Choroid plexus epithelial cell (primary cell): ENCODE data around the gene PARM1.

Source experiments
- DNase-seq: peaks from one replicate; pipeline ENCODE4 v3.0.0-alpha.2; 2010; ENCODE audit warnings: low read depth
- H3K4me3 ChIP-seq: 2 replicates; pipeline ENCODE4 v1.5.1; 2011; ENCODE audit warnings: low read depth, mild to moderate bottlenecking, control low read depth, low read length, moderate library complexity
- TF ChIP-seq, protein P1 (sequence below): conservative IDR thresholded peaks from 2 replicates; pipeline ENCODE4 v1.5.1; 2011; ENCODE audit warnings: low read depth, mild to moderate bottlenecking, control low read depth, inconsistent platforms, low read length, moderate library complexity

PARM1 gene

DNA sequence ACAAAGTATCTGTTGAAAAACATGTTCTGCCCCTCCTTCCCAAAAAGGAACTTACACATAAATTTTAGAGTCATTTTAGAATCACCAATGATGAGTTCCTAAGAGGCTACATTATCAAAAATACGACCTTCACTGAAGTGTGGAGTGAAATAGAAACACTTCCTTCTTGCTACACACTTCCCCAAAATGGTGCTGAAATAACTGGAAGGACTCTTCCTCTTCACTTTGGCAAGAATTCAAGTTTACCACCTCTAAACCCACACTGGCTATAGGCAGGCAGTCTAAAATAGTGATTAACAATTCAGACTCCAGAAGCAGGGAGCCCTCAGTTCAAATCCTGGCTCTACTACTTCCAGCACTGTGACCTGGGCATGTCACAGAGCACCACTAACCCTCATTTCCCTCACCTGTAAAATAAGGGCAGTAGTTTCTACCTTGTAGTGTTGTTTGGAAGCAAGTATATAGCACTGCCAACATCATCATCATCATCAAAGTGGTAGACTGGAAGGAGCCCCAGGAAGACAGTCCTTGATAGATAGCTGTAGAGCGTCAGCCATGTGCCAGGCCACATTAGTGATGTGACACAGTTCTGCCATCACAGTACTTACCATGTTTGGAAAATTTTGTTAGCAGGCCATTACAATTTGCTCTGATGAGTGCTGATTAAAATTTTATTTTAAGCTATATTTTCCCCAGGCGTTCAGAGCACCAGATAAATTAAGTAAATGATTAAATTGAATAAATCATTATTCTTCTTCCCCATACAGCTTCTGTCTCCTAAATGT is 103.3 kb downstream of the PARM1 start:
- TF ChIP-seq, protein P1, sequence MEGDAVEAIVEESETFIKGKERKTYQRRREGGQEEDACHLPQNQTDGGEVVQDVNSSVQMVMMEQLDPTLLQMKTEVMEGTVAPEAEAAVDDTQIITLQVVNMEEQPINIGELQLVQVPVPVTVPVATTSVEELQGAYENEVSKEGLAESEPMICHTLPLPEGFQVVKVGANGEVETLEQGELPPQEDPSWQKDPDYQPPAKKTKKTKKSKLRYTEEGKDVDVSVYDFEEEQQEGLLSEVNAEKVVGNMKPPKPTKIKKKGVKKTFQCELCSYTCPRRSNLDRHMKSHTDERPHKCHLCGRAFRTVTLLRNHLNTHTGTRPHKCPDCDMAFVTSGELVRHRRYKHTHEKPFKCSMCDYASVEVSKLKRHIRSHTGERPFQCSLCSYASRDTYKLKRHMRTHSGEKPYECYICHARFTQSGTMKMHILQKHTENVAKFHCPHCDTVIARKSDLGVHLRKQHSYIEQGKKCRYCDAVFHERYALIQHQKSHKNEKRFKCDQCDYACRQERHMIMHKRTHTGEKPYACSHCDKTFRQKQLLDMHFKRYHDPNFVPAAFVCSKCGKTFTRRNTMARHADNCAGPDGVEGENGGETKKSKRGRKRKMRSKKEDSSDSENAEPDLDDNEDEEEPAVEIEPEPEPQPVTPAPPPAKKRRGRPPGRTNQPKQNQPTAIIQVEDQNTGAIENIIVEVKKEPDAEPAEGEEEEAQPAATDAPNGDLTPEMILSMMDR: no peak
- DNase-seq: no peak
- H3K4me3 ChIP-seq: no peak overlapping the region

DNA sequence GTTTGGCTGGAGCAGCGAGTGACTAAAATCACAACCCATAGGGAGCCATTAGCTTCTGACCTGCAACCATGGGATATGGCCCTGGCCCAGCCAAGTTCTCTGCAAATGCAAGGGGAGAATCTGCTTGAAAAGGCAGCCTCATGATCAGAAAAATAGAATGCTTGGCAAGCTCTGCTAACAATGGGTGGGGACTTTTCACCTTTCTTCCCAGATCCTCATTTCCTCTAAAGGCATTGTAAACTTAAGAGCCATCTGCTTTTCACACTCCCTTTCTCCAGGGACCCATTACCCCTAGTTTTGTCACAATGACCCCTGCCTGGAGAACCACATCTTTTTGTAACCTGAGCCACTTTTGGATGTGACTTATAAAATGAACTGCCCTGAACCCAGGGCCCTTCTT is 104.3 kb downstream of the PARM1 start:
- no peak for DNase-seq
- H3K4me3 ChIP-seq: no peak overlapping the region
- TF ChIP-seq, protein P1: no peak

DNA sequence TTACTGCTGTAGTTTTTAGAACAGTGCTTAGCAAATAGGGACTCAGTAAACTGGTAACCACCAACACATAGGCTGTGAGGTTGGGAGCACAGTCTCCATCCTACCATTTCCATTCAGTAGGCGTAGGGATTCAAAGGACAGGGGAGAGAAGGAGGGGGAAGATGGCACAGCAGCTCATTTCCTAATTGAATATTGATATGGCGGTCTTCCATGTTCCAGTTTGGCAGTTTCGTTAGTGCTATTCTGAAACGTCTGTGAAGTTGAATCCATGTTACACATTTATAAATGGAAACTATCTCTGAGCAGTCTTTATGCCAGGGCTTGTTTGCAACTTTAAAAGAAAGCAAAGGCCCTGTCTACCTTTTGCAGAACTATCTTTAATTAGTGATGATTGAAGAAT is 105.5 kb downstream of the PARM1 start:
- H3K4me3 ChIP-seq: no peak overlapping the region
- DNase-seq: no peak
- TF ChIP-seq, protein P1: no peak

DNA sequence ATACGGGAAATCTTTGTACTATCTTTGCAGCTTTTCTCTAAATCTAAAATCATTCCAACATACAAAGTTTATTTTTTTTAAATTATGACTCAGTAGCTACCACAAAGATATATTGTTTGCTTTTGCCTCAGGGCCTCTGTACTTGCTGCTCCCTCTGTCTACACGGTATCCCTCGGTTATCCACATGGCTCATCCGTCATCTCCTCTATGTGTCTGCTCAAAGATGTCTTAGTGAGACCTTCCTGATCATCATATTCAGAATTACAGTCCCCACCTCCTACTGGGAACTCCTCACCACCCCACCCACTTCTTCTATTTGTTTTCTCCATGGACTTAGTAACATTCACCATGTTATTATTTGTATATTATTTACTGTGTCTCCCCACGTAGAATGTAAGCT is 107.8 kb downstream of the PARM1 start:
- TF ChIP-seq, protein P1: no peak
- no peak overlapping the region for H3K4me3 ChIP-seq
- DNase-seq: no peak

DNA sequence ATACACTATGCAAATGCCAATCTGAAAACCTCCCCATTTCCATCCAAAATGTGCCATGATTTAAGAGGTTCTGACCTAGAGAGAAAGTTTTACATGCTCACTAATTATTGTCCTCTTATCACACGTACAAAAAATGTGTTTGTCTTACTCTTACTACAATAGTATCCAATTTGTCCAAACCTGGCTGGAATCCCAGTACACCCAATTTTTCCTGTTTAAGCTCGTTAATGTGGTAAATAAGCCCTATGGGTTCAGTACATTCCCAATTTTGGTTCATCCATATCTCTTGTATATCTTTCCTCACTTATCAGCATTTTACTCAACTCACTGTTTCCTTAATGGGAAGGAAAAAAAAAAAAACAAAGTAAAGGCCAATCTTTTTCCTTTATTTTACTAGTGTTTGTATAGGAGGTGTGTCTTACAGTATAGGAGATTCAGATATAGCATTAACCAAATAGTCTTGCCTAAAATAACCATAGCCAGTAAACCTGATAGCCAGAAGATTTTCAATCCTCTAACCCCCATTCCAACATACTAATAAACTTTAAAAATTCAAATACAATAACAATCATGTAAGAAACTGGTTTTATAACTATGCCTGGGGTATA is 109.8 kb downstream of the PARM1 start:
- no peak overlapping the region for H3K4me3 ChIP-seq
- no peak for DNase-seq
- TF ChIP-seq, protein P1: no peak

DNA sequence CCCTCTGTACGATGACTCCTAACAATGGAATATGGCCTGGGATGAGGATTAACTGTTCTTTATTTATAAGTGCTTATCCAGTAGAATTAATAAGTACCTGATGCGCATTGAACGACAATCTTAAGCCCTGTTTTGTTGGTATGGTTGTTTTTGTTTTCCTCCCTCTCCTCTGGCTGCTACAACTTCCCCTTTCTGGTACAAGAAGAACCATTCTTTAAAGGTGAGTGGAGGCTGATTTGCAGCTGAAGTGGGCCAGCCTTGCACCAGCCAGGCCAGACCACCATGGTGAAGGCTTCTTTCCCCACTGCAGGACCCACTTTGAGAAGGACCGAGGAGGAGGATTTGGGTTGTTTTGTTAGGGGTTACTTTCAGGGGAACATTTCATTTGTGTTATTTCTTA is 113.3 kb downstream of the PARM1 start:
- no peak for DNase-seq
- TF ChIP-seq, protein P1: no peak

DNA sequence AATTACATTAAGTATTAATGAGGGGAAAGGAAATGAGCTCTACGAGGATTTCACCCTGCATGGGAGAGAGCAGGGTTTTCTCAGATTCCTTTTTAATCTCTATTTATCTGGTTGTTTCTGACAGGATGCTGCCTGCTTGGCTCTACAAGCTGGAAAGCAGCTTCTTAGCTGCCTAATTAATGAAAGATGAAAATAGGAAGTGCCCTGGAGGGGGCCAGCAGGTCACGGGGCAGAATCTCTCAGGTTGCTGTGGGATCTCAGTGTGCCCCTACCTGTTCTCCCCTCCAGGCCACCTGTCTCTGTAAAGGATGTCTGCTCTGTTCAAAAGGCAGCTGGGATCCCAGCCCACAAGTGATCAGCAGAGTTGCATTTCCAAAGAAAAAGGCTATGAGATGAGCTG is 113.7 kb downstream of the PARM1 start:
- TF ChIP-seq, protein P1: no peak
- H3K4me3 ChIP-seq: no peak overlapping the region
- no peak for DNase-seq

More for the DNA sequence above, 113.3 kb downstream of the PARM1 start:
- no peak overlapping the region for H3K4me3 ChIP-seq
